DND-41 (cell line): ENCODE measurements around the gene C3orf62.

Experiments used
- EZH2 ChIP-seq: IDR thresholded peaks from 3 replicates; pipeline ENCODE4 v1.6.1; 2012; ENCODE audit warnings: borderline replicate concordance, low read depth, mild to moderate bottlenecking, moderate library complexity, low read length, inconsistent platforms; ENCODE audit not compliant: severe bottlenecking
- TF ChIP-seq, protein P1 (sequence below): IDR thresholded peaks from 2 replicates; pipeline ENCODE4 v1.5.1; 2012; ENCODE audit warnings: borderline replicate concordance, low read length, moderate library complexity, mild to moderate bottlenecking; ENCODE audit not compliant: poor library complexity, severe bottlenecking; ENCODE audit errors: extremely low read depth

DNA sequence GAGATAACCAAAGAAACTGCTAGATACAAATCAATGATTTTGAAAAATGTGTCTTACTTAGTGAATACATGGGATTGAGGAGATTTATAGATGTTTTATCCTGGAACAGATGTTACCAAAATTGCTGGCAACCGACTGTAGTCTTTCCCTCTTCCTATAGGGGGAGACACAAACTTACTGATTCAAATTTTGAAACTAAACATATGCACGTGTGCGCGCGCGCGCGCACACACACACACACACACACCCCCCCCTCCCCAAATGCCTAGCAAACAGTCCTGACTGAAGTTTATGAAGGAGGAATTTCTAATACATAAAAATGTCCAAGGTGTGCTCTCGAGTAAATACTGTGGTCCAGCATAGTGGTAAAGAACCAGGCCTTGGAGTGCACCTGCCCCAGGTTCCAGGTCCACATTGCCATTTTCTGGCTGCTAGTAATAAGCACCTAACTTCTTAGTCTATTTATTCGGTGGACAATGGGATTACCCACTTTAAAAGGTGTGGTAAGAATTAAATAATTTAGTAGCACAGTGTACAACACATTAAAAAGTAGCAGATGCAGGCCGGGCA, 18.5 kb upstream of the C3orf62 start:
- TF ChIP-seq, protein P1, sequence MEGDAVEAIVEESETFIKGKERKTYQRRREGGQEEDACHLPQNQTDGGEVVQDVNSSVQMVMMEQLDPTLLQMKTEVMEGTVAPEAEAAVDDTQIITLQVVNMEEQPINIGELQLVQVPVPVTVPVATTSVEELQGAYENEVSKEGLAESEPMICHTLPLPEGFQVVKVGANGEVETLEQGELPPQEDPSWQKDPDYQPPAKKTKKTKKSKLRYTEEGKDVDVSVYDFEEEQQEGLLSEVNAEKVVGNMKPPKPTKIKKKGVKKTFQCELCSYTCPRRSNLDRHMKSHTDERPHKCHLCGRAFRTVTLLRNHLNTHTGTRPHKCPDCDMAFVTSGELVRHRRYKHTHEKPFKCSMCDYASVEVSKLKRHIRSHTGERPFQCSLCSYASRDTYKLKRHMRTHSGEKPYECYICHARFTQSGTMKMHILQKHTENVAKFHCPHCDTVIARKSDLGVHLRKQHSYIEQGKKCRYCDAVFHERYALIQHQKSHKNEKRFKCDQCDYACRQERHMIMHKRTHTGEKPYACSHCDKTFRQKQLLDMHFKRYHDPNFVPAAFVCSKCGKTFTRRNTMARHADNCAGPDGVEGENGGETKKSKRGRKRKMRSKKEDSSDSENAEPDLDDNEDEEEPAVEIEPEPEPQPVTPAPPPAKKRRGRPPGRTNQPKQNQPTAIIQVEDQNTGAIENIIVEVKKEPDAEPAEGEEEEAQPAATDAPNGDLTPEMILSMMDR, result peak; percentile 73
- TF ChIP-seq EZH2, result no peak
